RWPE2 (cell line): ENCODE data around the gene IL31.

Experiments
- ATAC-seq: fragments of 200-7000 bp; cut with Tn5 transposase; 3 replicates; pipeline ENCODE4 v1.9.1; 2021; ENCODE audit warnings: low read depth
- DNase-seq: peaks from one replicate; pipeline ENCODE4 v3.0.0-alpha.2; 2020; ENCODE audit warnings: low spot score
- H3K27ac ChIP-seq: fragments of 450-650 bp; 2 replicates; pipeline ENCODE4 v1.5.1; 2017; ENCODE audit warnings: mild to moderate bottlenecking; ENCODE audit not compliant: poor library complexity, severe bottlenecking
- H3K27me3 ChIP-seq: fragments of 250-450 bp; sonication (Bioruptor Pico); 2 replicates; pipeline ENCODE4 v1.5.1; 2021; ENCODE audit warnings: mild to moderate bottlenecking, moderate library complexity; ENCODE audit not compliant: insufficient read depth, poor library complexity, severe bottlenecking
- H3K36me3 ChIP-seq: fragments of 250-450 bp; sonication (Bioruptor Pico); 2 replicates; pipeline ENCODE4 v1.5.1; 2020; ENCODE audit warnings: low read depth, mild to moderate bottlenecking, moderate library complexity
- H3K4me1 ChIP-seq: fragments of 250-450 bp; sonication (Bioruptor Pico); 2 replicates; pipeline ENCODE4 v1.5.1; 2021; ENCODE audit warnings: mild to moderate bottlenecking, moderate library complexity; ENCODE audit not compliant: insufficient read depth, poor library complexity, severe bottlenecking
- H3K4me3 ChIP-seq: fragments of 250-450 bp; sonication (Bioruptor Pico); 2 replicates; pipeline ENCODE4 v1.5.1; 2021; ENCODE audit warnings: mild to moderate bottlenecking, moderate library complexity; ENCODE audit not compliant: severe bottlenecking
- H3K9me3 ChIP-seq: fragments of 250-450 bp; sonication (Bioruptor Pico); 2 replicates; pipeline ENCODE4 v1.5.1; 2021; ENCODE audit warnings: mild to moderate bottlenecking, moderate library complexity; ENCODE audit not compliant: severe bottlenecking
- CTCF ChIP-seq: fragments of 450-650 bp; IDR thresholded peaks from one replicate; pipeline ENCODE4 v1.5.1; 2017; ENCODE audit warnings: mild to moderate bottlenecking, moderate library complexity; ENCODE audit not compliant: poor library complexity, severe bottlenecking

IL31 gene

GRCh38 chr12:122158700-122159285 lies 15.2 kb downstream of the IL31 start:
- no peak overlapping the region for H3K4me3 ChIP-seq
- no peaks in the 10 kb centered on the region for H3K9me3 ChIP-seq
- no peaks in the 10 kb centered on the region for H3K27me3 ChIP-seq
- DNase-seq (no peak), ATAC-seq (peak; percentile 42; the same call in 1 of the 3 replicates)
- H3K27ac ChIP-seq, result no peak overlapping the region
- no peaks in the 10 kb centered on the region for H3K36me3 ChIP-seq
- TF ChIP-seq CTCF, result no peak
- H3K4me1 ChIP-seq, result no peaks in the 10 kb centered on the region

GRCh38 chr12:122155705-122156104 lies 18.3 kb downstream of the IL31 start:
- Histone ChIP-seq H3K4me3 (no peak overlapping the region), H3K27ac (no peak overlapping the region), H3K9me3 (no peaks in the 10 kb centered on the region), H3K4me1 (no peaks in the 10 kb centered on the region), H3K27me3 (no peaks in the 10 kb centered on the region), H3K36me3 (no peaks in the 10 kb centered on the region)
- no peak for TF ChIP-seq CTCF
- no peak for DNase-seq
- no peak for ATAC-seq

- DNase-seq (no peak), ATAC-seq (no peak)
- no peaks in the 10 kb centered on the region for H3K9me3 ChIP-seq
- H3K36me3 ChIP-seq, result no peaks in the 10 kb centered on the region
- H3K4me1 ChIP-seq, result no peaks in the 10 kb centered on the region
- H3K27ac ChIP-seq, result no peak overlapping the region
- TF ChIP-seq CTCF, result no peak
- H3K4me3 ChIP-seq, result no peak overlapping the region
- H3K27me3 ChIP-seq, result no peaks in the 10 kb centered on the region
These were observed 21.3 kb downstream of the IL31 start for GRCh38 chr12:122152754-122153153.

- Histone ChIP-seq H3K27ac (no peak overlapping the region), H3K9me3 (no peaks in the 10 kb centered on the region), H3K36me3 (no peaks in the 10 kb centered on the region), H3K4me3 (no peak overlapping the region), H3K27me3 (no peaks in the 10 kb centered on the region), H3K4me1 (no peaks in the 10 kb centered on the region)
- ATAC-seq, result no peak
- no peak for TF ChIP-seq CTCF
- no peak for DNase-seq
These were observed 23.8 kb downstream of the IL31 start for GRCh38 chr12:122150127-122150681.

- H3K9me3 ChIP-seq, result no peaks in the 10 kb centered on the region
- no peaks in the 10 kb centered on the region for H3K4me1 ChIP-seq
- peak; percentile 3; the same call in 1 of the 3 replicates for ATAC-seq
- no peak overlapping the region for H3K27ac ChIP-seq
- DNase-seq, result no peak
- TF ChIP-seq CTCF, result no peak
- H3K36me3 ChIP-seq, result peaks cover 3% of the 10 kb centered on the region
- no peak overlapping the region for H3K4me3 ChIP-seq
- no peaks in the 10 kb centered on the region for H3K27me3 ChIP-seq
These were observed 25.4 kb downstream of the IL31 start for GRCh38 chr12:122148657-122149056.
